Measurements from ENCODE around the gene EMC9.

GRCh38 chr14:24137529-24138395, 3.6 kb downstream of the EMC9 start:
- TF ChIP-seq EZH2phosphoT487 (IDR thresholded peaks at IDR 0.05; ENCODE audit: low read length) (no peak), CTCF (IDR thresholded peaks at IDR 0.05; ENCODE audit: low read length) (no peak), EZH2 (optimal IDR thresholded peaks at IDR 0.05; ENCODE audit: low read depth, low read length) (no peak)
